Measurements from ENCODE around the gene RDH16. TPM values are rescaled to one million over a fixed set of nuclear protein-coding genes. Genes with fewer than 3 reads are reported as not detected.
"Not testable (repeated sequence)": the region's sequence is repeated elsewhere in the genome, so short reads cannot be mapped to it uniquely, and the experiment has no call there.

Gene RDH16
- polyA plus RNA-seq, 6 donors from 2014 or later, result 0.41 TPM; not detected in 5

GRCh38 chr12:56916996-56917333 is 40.4 kb downstream of the RDH16 start:
- H3K27ac Mint-ChIP-seq, result no peak overlapping the region
- H3K27me3 Mint-ChIP-seq, result peaks cover 6 to 21% (median 15%) of the 10 kb centered on the region in 3 donors
- DNase-seq, result no peak
- H3K4me3 Mint-ChIP-seq, result peak overlapping the region in 1 of 8 donors; percentile 23
- no peaks in the 10 kb centered on the region for H3K4me1 Mint-ChIP-seq
- peaks cover 10 to 13% of the 10 kb centered on the region in 2 donors for H3K36me3 Mint-ChIP-seq
- peaks cover 7 to 32% (median 15%) of the 10 kb centered on the region in 7 donors for H3K9me3 Mint-ChIP-seq
- no peak for ATAC-seq (ENCODE audit: low read depth in 2 of 2)

GRCh38 chr12:56916296-56916995 is 41.0 kb downstream of the RDH16 start:
- Mint-ChIP-seq H3K4me1 (no peaks in the 10 kb centered on the region), H3K27ac (no peak overlapping the region), H3K36me3 (peaks cover 15 to 18% of the 10 kb centered on the region in 2 donors), H3K9me3 (peaks cover 10 to 32% (median 17%) of the 10 kb centered on the region in 7 donors), H3K4me3 (no peak overlapping the region), H3K27me3 (peaks cover 11 to 26% (median 21%) of the 10 kb centered on the region in 3 donors)
- no peak for ATAC-seq (ENCODE audit: low read depth in 2 of 2)
- no peak for DNase-seq

DNA sequence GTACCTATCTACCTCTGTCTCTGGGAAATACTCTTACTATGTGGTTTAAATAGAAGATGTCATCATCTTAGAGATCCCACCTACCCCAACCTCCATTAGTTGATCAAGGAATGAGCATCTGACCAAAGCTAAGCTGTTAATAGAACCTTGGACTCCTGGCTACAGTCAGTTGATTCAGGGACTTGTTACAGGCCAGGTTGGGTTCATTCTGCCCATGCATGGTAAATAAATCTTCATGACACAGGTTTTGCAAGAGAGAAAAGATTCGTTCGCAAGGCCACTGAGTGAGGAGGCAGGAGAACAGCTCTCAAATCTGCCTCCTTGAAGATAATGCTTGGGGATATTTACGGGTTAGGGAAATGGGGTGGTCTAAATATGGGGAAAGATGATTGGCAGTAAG is 42.7 kb downstream of the RDH16 start:
- H3K36me3 Mint-ChIP-seq, result peaks cover 15 to 23% of the 10 kb centered on the region in 2 donors
- H3K4me3 Mint-ChIP-seq, result no peak overlapping the region
- H3K27ac Mint-ChIP-seq, result no peak overlapping the region
- no peaks in the 10 kb centered on the region for H3K4me1 Mint-ChIP-seq
- DNase-seq, result no peak
- peaks cover 7 to 34% (median 23%) of the 10 kb centered on the region in 7 donors for H3K9me3 Mint-ChIP-seq
- ATAC-seq (ENCODE audit: low read depth in 2 of 2), result no peak
- H3K27me3 Mint-ChIP-seq, result peaks cover 11 to 34% (median 30%) of the 10 kb centered on the region in 3 donors

DNA sequence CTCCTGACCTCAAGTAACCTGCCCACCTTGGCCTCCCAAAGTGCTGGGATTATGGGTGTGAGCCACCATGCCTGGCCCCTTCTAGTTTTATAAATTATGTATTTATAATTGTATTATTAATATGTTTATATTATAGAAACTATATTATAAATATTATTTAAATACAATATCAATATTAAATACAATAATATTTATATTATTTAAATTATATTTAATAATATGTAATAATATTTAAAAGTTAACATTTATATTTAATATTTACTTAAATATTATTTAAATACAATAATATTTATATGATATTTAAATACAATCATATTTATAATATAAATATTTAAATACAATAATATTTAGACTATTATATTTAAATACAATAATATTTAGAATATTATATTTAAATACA is 43.2 kb downstream of the RDH16 start:
- DNase-seq, result no peak
- peaks cover 10 to 38% (median 28%) of the 10 kb centered on the region in 7 donors for H3K9me3 Mint-ChIP-seq
- ATAC-seq (ENCODE audit: low read depth in 2 of 2), result no peak
- H3K36me3 Mint-ChIP-seq, result peaks cover 15 to 23% of the 10 kb centered on the region in 2 donors
- H3K27ac Mint-ChIP-seq, result no peak overlapping the region
- no peak overlapping the region for H3K4me3 Mint-ChIP-seq
- no peaks in the 10 kb centered on the region for H3K4me1 Mint-ChIP-seq
- H3K27me3 Mint-ChIP-seq, result peaks cover 11 to 34% (median 33%) of the 10 kb centered on the region in 3 donors

GRCh38 chr12:56909403-56909802 is 48.0 kb downstream of the RDH16 start:
- not testable (repeated sequence) for H3K4me3 Mint-ChIP-seq; H3K27ac Mint-ChIP-seq; DNase-seq; ATAC-seq (ENCODE audit: low read depth in 2 of 2); H3K4me1 Mint-ChIP-seq
- peaks cover 15 to 31% of the 10 kb centered on the region in 2 donors for H3K36me3 Mint-ChIP-seq
- peaks cover 16 to 34% (median 25%) of the 10 kb centered on the region in 3 donors for H3K27me3 Mint-ChIP-seq
- peaks cover 14 to 58% (median 45%) of the 10 kb centered on the region in 7 donors for H3K9me3 Mint-ChIP-seq

DNA sequence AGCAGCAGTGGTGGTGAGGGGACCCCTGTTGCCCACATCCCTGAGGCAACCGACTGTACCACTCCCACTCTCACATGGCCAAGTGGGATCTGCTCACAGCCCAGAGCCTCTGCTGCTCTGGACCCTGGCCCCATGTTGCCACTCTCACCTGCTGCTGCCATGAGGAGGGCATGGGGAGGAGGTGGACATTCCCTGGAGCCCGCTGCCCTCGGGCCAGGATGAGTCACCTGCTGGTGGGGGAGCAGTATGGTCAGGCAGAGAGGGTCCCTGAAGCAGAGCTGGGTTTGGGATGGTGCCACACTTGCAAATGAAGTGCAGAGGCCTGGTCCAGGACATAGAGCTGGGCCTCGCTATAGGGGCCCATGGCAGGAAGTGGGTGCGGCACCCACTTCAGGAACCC is 49.3 kb downstream of the RDH16 start:
- Mint-ChIP-seq H3K4me3 (peak overlapping the region in 1 of 8 donors; percentile 6), H3K27me3 (peaks cover 16 to 33% (median 31%) of the 10 kb centered on the region in 3 donors), H3K27ac (no peak overlapping the region), H3K4me1 (no peaks in the 10 kb centered on the region), H3K9me3 (peaks cover 14 to 64% (median 41%) of the 10 kb centered on the region in 7 donors), H3K36me3 (peaks cover 15 to 31% of the 10 kb centered on the region in 2 donors)
- no peak for DNase-seq
- ATAC-seq (ENCODE audit: low read depth in 2 of 2), result no peak

- DNase-seq, result no peak
- Mint-ChIP-seq H3K36me3 (peaks cover 8 to 34% of the 10 kb centered on the region in 2 donors), H3K4me3 (no peak overlapping the region), H3K9me3 (peaks cover 22 to 68% (median 51%) of the 10 kb centered on the region in 7 donors), H3K27ac (no peak overlapping the region), H3K27me3 (peaks cover 5 to 18% (median 17%) of the 10 kb centered on the region in 3 donors), H3K4me1 (no peaks in the 10 kb centered on the region)
- ATAC-seq (ENCODE audit: low read depth in 2 of 2), result no peak
Observed at GRCh38 chr12:56905852-56906251, 51.6 kb downstream of the RDH16 start.

GRCh38 chr12:56903374-56903773 is 54.0 kb downstream of the RDH16 start:
- ATAC-seq (ENCODE audit: low read depth in 2 of 2) (no peak), DNase-seq (no peak)
- Mint-ChIP-seq H3K27me3 (peaks cover 5 to 15% (median 10%) of the 10 kb centered on the region in 3 donors), H3K27ac (no peak overlapping the region), H3K9me3 (peaks cover 24 to 69% (median 53%) of the 10 kb centered on the region in 7 donors), H3K4me1 (no peaks in the 10 kb centered on the region), H3K4me3 (no peak overlapping the region), H3K36me3 (peaks cover 5 to 36% of the 10 kb centered on the region in 2 donors)

Other genes with a start within 250 kb of the RDH16 start
- 1,000 to 10,000 TPM in 5 of 6 donors, 100 to 1,000 TPM in 1; 936 to 1,276 (median 1,162) TPM for gene NACA, start 232.3 kb downstream of the RDH16 start, polyA plus RNA-seq (ENCODE audit: low read depth in 6 of 6)
- 10 to 100 TPM; 27.2 to 50.9 (median 37.5) TPM for gene PRIM1, start 205.3 kb downstream of the RDH16 start, polyA plus RNA-seq (ENCODE audit: low read depth in 6 of 6)
- under 1 TPM in 5 of 6 donors, not detected in 1; 0.20 to 0.91 (median 0.60) TPM for gene HSD17B6, start 194.3 kb downstream of the RDH16 start, polyA plus RNA-seq (ENCODE audit: low read depth in 6 of 6)
- not detected for gene SDR9C7, start 23.2 kb downstream of the RDH16 start, polyA plus RNA-seq (ENCODE audit: low read depth in 6 of 6)
- gene ZBTB39, start 48.9 kb upstream of the RDH16 start, polyA plus RNA-seq (ENCODE audit: low read depth in 6 of 6), result 1 to 10 TPM; 2.0 to 4.8 (median 2.6) TPM
- not detected for gene TAC3, start 58.9 kb upstream of the RDH16 start, polyA plus RNA-seq (ENCODE audit: low read depth in 6 of 6)
- gene MYO1A, start 92.5 kb upstream of the RDH16 start, polyA plus RNA-seq (ENCODE audit: low read depth in 6 of 6), result not detected
- gene NEMP1, start 121.2 kb upstream of the RDH16 start, polyA plus RNA-seq (ENCODE audit: low read depth in 6 of 6), result 1 to 10 TPM; 3.9 to 7.1 (median 5.9) TPM
- 1 to 10 TPM in 5 of 6 donors, under 1 TPM in 1; 0.54 to 2.6 (median 1.6) TPM for gene NAB2, start 131.5 kb upstream of the RDH16 start, polyA plus RNA-seq (ENCODE audit: low read depth in 6 of 6)
- gene STAT6, start 153.8 kb upstream of the RDH16 start, polyA plus RNA-seq (ENCODE audit: low read depth in 6 of 6), result 100 to 1,000 TPM in 5 of 6 donors, 10 to 100 TPM in 1; 88.2 to 172 (median 159) TPM
- gene LRP1, start 170.9 kb upstream of the RDH16 start, polyA plus RNA-seq (ENCODE audit: low read depth in 6 of 6), result under 1 TPM in 3 of 6 donors, not detected in 3; 0.04 to 0.55 (median 0.09) TPM
- not detected for gene LRP1-AS, start 190.0 kb upstream of the RDH16 start, polyA plus RNA-seq (ENCODE audit: low read depth in 6 of 6)

Measured in naive B cell (primary cell).